Astrocyte (in vitro differentiated cells and primary cell): ENCODE data around the gene OXSR1. TPM values are rescaled to one million over a fixed set of nuclear protein-coding genes. Genes with fewer than 3 reads are reported as not detected.
"Not testable (repeated sequence)": the region's sequence is repeated elsewhere in the genome, so short reads cannot be mapped to it uniquely, and the experiment has no call there.

ENCODE experiments used
- DNase-seq: peaks from one replicate; pipeline ENCODE4 v3.0.0-alpha.2; 2010; ENCODE audit warnings: low read depth
- FAIRE-seq: peaks from 2 replicates; lab custom pipeline; 2011; peaks lifted over from hg19 to GRCh38; lab: Jason Lieb, UNC
- H2AFZ ChIP-seq: 2 replicates; pipeline ENCODE4 v1.6.0; 2012; ENCODE audit warnings: low read depth, low read length, inconsistent platforms
- H3K27ac ChIP-seq: 2 replicates; pipeline ENCODE4 v1.5.1; 2011; ENCODE audit warnings: low read depth, low read length, inconsistent platforms
- H3K27me3 ChIP-seq: 2 replicates; pipeline ENCODE4 v1.6.0; 2011; ENCODE audit warnings: low read length, inconsistent platforms; ENCODE audit not compliant: insufficient read depth
- H3K36me3 ChIP-seq: 2 replicates; pipeline ENCODE4 v1.5.1; 2011; ENCODE audit warnings: low read length, inconsistent platforms; ENCODE audit not compliant: insufficient read depth
- H3K4me1 ChIP-seq: 2 replicates; pipeline ENCODE4 v1.5.1; 2011; ENCODE audit warnings: low read length, inconsistent platforms; ENCODE audit not compliant: insufficient read depth
- H3K4me2 ChIP-seq: 2 replicates; pipeline ENCODE4 v1.6.0; 2012; ENCODE audit warnings: low read length, inconsistent platforms
- H3K4me3 ChIP-seq: 2 replicates; pipeline ENCODE4 v1.5.1; 2011; ENCODE audit warnings: low read depth, mild to moderate bottlenecking, low read length, inconsistent platforms; ENCODE audit not compliant: insufficient read depth
- H3K79me2 ChIP-seq: 2 replicates; pipeline ENCODE4 v1.6.0; 2012; ENCODE audit warnings: mild to moderate bottlenecking, low read length, inconsistent platforms; ENCODE audit not compliant: insufficient read depth
- H3K9ac ChIP-seq: 2 replicates; pipeline ENCODE4 v1.6.0; 2012; ENCODE audit warnings: mild to moderate bottlenecking, low read length, inconsistent platforms
- H3K9me3 ChIP-seq: 2 replicates; pipeline ENCODE4 v1.5.1; 2012; ENCODE audit warnings: low read depth, mild to moderate bottlenecking, low read length, inconsistent platforms; ENCODE audit not compliant: insufficient read depth
- H4K20me1 ChIP-seq: 2 replicates; pipeline ENCODE4 v1.6.0; 2012; ENCODE audit warnings: low read length, inconsistent platforms; ENCODE audit not compliant: insufficient read depth
- H3K27ac Mint-ChIP-seq: one replicate; pipeline ENCODE4 v1.8.0; 2021; ENCODE audit warnings: mild to moderate bottlenecking, mixed read lengths; ENCODE audit not compliant: unreplicated experiment
- H3K27me3 Mint-ChIP-seq: one replicate; pipeline ENCODE4 v1.8.0; 2021; ENCODE audit warnings: low read depth, mixed read lengths; ENCODE audit not compliant: unreplicated experiment
- H3K36me3 Mint-ChIP-seq: one replicate; pipeline ENCODE4 v1.8.0; 2021; ENCODE audit warnings: low read depth, mixed read lengths; ENCODE audit not compliant: unreplicated experiment
- H3K4me1 Mint-ChIP-seq: one replicate; pipeline ENCODE4 v1.8.0; 2021; ENCODE audit warnings: low read depth, mixed read lengths; ENCODE audit not compliant: unreplicated experiment
- H3K4me3 Mint-ChIP-seq: one replicate; pipeline ENCODE4 v1.8.0; 2021; ENCODE audit warnings: mild to moderate bottlenecking, moderate library complexity, mixed read lengths; ENCODE audit not compliant: unreplicated experiment
- H3K9me3 Mint-ChIP-seq: one replicate; pipeline ENCODE4 v1.8.0; 2021; ENCODE audit warnings: mild to moderate bottlenecking, mixed read lengths; ENCODE audit not compliant: unreplicated experiment
- CTCF ChIP-seq: IDR thresholded peaks from 2 replicates; pipeline ENCODE4 v1.5.1; 2011; ENCODE audit warnings: low read depth, mild to moderate bottlenecking, inconsistent platforms, low read length, moderate library complexity; ENCODE audit not compliant: insufficient read depth
- EZH2 ChIP-seq: IDR thresholded peaks from 2 replicates; pipeline ENCODE4 v1.6.1; 2012; ENCODE audit warnings: mild to moderate bottlenecking, low read length, inconsistent platforms; ENCODE audit not compliant: insufficient read depth
- total RNA-seq: library from RNA; stranded (reverse); gene quantifications from 2 replicates; pipeline ENCODE4 v1.2.1, GENCODE V29; 2021

OXSR1 gene
- total RNA-seq, 1 donor from 2014 or later = 83.1 TPM

DNA sequence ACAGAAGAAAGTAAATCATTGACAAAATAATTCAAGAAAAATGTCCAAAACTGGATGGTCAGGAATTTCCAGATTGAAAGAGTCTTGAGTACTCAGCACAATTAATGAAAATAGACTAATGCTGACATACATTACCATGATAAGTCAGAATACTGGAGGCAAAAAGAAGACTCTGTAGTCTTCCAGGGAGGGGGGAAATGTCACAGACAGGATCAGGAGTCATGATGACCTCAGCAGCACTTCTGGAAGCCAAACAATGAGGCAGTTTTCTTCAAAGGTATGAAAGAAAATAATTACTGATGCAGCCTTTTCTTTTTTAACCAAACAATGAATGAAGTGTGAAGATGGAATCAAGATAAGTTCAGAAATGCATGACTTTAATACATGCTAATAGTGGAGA lies 70.1 kb downstream of the OXSR1 start:
- Mint-ChIP-seq H3K27ac (no peak overlapping the region), H3K9me3 (peaks cover 3% of the 10 kb centered on the region), H3K4me1 (peaks cover 16% of the 10 kb centered on the region), H3K27me3 (no peaks in the 10 kb centered on the region), H3K36me3 (peaks cover 42% of the 10 kb centered on the region), H3K4me3 (peak overlapping the region; percentile 37)
- no peak for FAIRE-seq
- Histone ChIP-seq H3K4me3 (no peak overlapping the region), H3K27me3 (no peaks in the 10 kb centered on the region), H4K20me1 (peaks cover 7% of the 10 kb centered on the region), H3K9me3 (no peaks in the 10 kb centered on the region), H2AFZ (no peak overlapping the region), H3K4me1 (no peaks in the 10 kb centered on the region), H3K36me3 (peaks cover 12% of the 10 kb centered on the region), H3K79me2 (peaks cover 9% of the 10 kb centered on the region), H3K4me2 (no peak overlapping the region), H3K9ac (no peak overlapping the region), H3K27ac (no peak overlapping the region)
- no peak for DNase-seq
- no peak for TF ChIP-seq CTCF
- no peak for TF ChIP-seq EZH2

- Histone ChIP-seq H2AFZ (no peak overlapping the region), H3K4me3 (no peak overlapping the region), H3K9ac (no peak overlapping the region), H3K27me3 (no peaks in the 10 kb centered on the region), H4K20me1 (peaks cover 7% of the 10 kb centered on the region), H3K36me3 (peaks cover 23% of the 10 kb centered on the region), H3K9me3 (no peaks in the 10 kb centered on the region), H3K4me1 (no peaks in the 10 kb centered on the region), H3K27ac (no peak overlapping the region), H3K4me2 (no peak overlapping the region), H3K79me2 (peaks cover 9% of the 10 kb centered on the region)
- FAIRE-seq (no peak), DNase-seq (no peak)
- peaks cover 11% of the 10 kb centered on the region for H3K4me1 Mint-ChIP-seq
- H3K36me3 Mint-ChIP-seq = peaks cover 39% of the 10 kb centered on the region
- H3K9me3 Mint-ChIP-seq = peaks cover 3% of the 10 kb centered on the region
- H3K27ac Mint-ChIP-seq = no peak overlapping the region
- TF ChIP-seq CTCF (no peak), EZH2 (no peak)
- no peaks in the 10 kb centered on the region for H3K27me3 Mint-ChIP-seq
- H3K4me3 Mint-ChIP-seq = no peak overlapping the region
Measured at GRCh38 chr3:38238416-38239008, 73.2 kb downstream of the OXSR1 start.

GRCh38 chr3:38242812-38243211 lies 77.5 kb downstream of the OXSR1 start:
- not testable (repeated sequence) for H3K27me3 ChIP-seq, H3K9me3 Mint-ChIP-seq, H3K4me1 Mint-ChIP-seq, H4K20me1 ChIP-seq, H3K4me3 ChIP-seq, H3K79me2 ChIP-seq, H3K4me2 ChIP-seq, H3K4me1 ChIP-seq, H3K27ac ChIP-seq, H3K27ac Mint-ChIP-seq, FAIRE-seq, H3K4me3 Mint-ChIP-seq, H3K9ac ChIP-seq, DNase-seq, H3K9me3 ChIP-seq, H3K27me3 Mint-ChIP-seq, H2AFZ ChIP-seq
- H3K36me3 ChIP-seq = peaks cover 22% of the 10 kb centered on the region
- peaks cover 25% of the 10 kb centered on the region for H3K36me3 Mint-ChIP-seq
